IgD-negative memory B cell (primary cell): ENCODE data around the gene WARS2. TPM values are rescaled to one million over a fixed set of nuclear protein-coding genes. Genes with fewer than 3 reads are reported as not detected.
A peak's percentile ranks its signal among the peaks of the same experiment; 100 is the strongest.

Experiments
- H3K27ac Mint-ChIP-seq, 3 donors: one replicate each; pipeline ENCODE4 v1.8.0; 2020 to 2022; ENCODE audit warnings: mild to moderate bottlenecking in 3 of 3, mixed read lengths in 3 of 3, moderate library complexity in 1 of 3
- H3K27me3 Mint-ChIP-seq: one replicate; pipeline ENCODE4 v1.8.0; 2021; ENCODE audit warnings: mixed read lengths
- H3K36me3 Mint-ChIP-seq: one replicate; pipeline ENCODE4 v1.8.0; 2020; ENCODE audit warnings: mild to moderate bottlenecking, mixed read lengths
- H3K4me1 Mint-ChIP-seq, 3 donors: one replicate each; pipeline ENCODE4 v1.8.0; 2020 to 2022; ENCODE audit warnings: mixed read lengths in 3 of 3, mild to moderate bottlenecking in 1 of 3
- H3K4me3 Mint-ChIP-seq, 4 donors: one replicate each; pipeline ENCODE4 v1.8.0; 2020 to 2022; ENCODE audit warnings: mild to moderate bottlenecking in 4 of 4, mixed read lengths in 4 of 4, moderate library complexity in 3 of 4
- H3K9me3 Mint-ChIP-seq, 3 donors: one replicate each; pipeline ENCODE4 v1.8.0; 2020 to 2021; ENCODE audit warnings: mixed read lengths in 3 of 3, mild to moderate bottlenecking in 1 of 3
- polyA plus RNA-seq: library from polyadenylated mRNA; unstranded; fragments of 300-500 nt; fragmentation: Illumina TruSeq; gene quantifications from one replicate; pipeline ENCODE4 v1.2.3, GENCODE V29; 2021

WARS2 gene
- polyA plus RNA-seq, 1 donor from 2014 or later = 12.1 TPM

DNA sequence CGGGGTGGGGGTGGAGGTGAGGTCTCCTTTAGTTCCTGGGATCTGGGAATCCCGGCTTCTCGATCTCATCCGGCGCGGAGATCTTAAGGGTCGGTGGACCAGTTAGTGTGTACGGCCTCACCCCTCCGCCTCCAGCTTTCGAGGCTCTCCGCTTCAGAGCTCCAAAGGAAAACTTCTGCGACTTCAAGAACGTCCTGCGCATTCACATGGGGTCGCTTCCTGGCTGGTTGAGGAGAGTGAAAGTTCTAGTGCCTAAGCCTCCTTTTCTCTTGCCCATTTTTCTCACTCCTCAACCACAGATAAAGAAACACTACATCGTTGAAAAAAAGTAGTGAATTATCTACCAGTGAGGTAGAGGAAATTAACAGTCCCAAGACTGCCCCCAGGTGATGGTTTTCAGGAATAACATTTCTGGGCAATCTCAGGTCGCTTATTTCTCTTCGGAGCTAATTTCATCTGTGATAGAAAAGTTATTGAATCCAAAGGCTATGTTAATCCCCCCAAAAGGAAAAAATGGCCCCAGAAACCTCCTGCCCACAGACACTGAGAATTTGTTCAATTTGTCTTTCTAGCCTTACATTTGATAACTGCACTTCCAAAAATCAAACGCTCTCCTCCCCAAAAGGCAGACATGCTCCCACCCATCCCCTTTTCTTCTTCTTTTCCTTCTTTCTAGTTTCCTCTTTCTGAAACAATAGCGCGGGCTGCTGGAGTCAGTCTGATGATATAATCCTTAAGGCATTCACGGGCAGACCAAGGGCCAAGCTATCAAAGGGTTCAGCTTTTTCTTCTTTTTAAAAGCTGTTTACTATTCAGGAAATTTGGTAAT, 131.8 kb downstream of the WARS2 start:
- Mint-ChIP-seq H3K9me3 (peaks cover 0 to 8% (median 5%) of the 10 kb centered on the region in 3 donors), H3K36me3 (peaks cover 2% of the 10 kb centered on the region), H3K27me3 (peaks cover 42% of the 10 kb centered on the region), H3K4me3 (peak overlapping the region; percentile 27 to 88 (median 78)), H3K4me1 (peaks cover 5 to 7% (median 7%) of the 10 kb centered on the region in 3 donors), H3K27ac (peak overlapping the region; percentile 65 to 78 (median 69))

DNA sequence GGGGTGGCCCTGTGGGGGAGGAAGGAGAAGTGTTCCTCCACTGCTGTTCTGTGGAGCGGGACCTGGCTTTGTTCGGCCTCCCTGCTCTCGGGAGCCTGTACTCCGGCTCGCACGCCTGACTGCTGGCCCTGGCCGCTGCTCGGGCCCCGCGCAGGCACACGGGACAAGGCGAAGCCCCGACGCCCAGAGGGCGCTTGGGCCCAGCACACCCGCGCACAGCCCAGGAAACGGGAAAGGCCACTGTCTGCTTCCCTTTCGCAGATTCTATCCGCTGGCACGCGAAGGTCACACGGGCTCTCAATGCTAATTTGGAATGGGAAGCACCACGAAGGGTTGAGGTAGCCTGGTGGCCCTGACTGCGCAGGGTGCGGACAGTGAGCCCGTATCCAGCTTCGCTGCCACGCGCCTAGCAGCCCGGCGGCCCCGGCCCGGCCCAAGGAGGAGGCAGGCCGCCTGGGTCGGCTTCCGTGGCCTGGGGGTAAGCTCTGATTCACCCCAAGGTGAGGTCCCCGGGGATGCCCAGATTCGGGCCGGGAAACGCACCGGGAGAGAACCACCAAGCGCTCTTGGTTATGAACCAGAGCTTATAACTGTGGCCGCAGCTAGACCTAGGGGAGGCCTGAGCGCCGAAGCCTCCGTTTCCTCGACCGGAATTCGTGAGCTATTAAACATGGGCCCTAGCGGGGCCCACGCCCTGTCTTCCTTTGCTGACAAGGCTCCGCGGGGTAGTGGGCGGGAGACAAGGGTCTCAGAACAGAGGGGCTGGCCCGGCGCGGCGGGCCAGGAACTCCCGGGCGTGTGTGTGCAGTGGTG, 132.6 kb downstream of the WARS2 start:
- Mint-ChIP-seq H3K27me3 (peaks cover 49% of the 10 kb centered on the region), H3K9me3 (peaks cover 0 to 8% (median 5%) of the 10 kb centered on the region in 3 donors), H3K4me3 (peak overlapping the region in 3 of 4 donors; percentile 70 to 85 (median 85)), H3K36me3 (peaks cover 2% of the 10 kb centered on the region), H3K27ac (peak overlapping the region in 1 of 3 donors; percentile 65), H3K4me1 (peaks cover 5 to 7% (median 7%) of the 10 kb centered on the region in 3 donors)

DNA sequence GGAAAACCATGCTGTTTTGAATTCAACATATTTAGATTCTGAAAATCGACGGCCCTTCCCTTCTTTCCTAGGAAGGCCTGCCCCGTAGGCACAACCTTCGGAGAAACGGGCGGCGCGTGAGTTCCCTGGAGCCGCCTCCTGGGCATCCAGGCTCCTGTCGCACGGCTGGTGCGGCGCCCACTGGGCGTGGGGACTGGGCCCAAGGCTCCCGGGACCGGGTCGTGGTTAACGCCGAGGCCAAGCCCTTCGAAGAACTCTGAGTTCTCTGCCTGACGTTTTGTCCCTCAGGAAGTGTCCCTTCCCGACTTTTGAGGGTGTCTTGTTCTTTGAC, 133.1 kb downstream of the WARS2 start:
- Mint-ChIP-seq H3K27me3 (peaks cover 53% of the 10 kb centered on the region), H3K9me3 (peaks cover 0 to 8% (median 5%) of the 10 kb centered on the region in 3 donors), H3K4me3 (no peak overlapping the region), H3K4me1 (peaks cover 5 to 7% (median 7%) of the 10 kb centered on the region in 3 donors), H3K27ac (no peak overlapping the region), H3K36me3 (peaks cover 2% of the 10 kb centered on the region)

DNA sequence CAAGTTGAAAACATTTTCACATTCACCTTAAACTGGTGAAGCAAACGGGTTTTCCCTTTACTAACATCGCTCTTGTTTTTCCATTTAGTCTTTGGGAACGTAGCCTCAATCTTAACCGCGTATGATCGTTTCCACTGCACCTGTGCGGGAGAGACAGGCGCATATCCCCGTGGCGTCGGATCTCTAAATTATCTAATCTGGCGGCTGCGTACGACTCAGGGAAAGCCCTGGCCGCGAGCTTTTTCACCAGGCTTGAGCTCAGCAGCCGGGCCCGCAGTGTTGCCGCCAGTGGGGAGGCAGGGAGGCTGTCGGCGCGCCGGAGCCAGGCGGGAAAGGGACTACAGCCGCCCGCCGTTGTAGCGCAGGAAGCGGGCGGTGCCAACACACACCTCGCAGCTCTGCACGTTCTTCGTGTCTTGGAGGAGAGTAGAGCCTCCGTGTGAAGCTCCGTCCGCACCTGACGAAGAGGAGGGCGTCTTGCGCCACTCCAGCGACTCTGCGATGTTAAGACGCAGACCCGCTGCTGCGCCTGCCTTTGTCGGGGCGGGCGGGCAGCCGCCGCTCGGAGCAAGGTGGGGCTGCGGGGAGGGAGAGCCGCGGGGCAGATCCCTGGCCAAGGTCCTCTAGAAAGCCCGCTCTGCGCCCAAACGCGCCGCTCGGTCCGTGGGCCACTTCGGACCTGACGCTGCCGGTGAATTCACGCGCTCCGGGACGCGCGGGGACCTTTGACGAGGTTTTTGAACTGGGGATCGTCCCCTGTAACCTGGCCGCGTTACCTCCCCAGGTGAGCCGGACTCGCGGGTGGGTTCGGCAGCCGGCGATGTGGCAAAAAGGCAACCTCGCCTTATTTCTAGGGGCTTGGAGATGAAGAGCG, 133.8 kb downstream of the WARS2 start:
- Mint-ChIP-seq H3K9me3 (peaks cover 0 to 8% (median 5%) of the 10 kb centered on the region in 3 donors), H3K27ac (peak overlapping the region in 2 of 3 donors; percentile 73 to 82), H3K36me3 (no peaks in the 10 kb centered on the region), H3K27me3 (peaks cover 54% of the 10 kb centered on the region), H3K4me1 (peaks cover 5 to 7% (median 7%) of the 10 kb centered on the region in 3 donors), H3K4me3 (peak overlapping the region in 1 of 4 donors; percentile 63)

DNA sequence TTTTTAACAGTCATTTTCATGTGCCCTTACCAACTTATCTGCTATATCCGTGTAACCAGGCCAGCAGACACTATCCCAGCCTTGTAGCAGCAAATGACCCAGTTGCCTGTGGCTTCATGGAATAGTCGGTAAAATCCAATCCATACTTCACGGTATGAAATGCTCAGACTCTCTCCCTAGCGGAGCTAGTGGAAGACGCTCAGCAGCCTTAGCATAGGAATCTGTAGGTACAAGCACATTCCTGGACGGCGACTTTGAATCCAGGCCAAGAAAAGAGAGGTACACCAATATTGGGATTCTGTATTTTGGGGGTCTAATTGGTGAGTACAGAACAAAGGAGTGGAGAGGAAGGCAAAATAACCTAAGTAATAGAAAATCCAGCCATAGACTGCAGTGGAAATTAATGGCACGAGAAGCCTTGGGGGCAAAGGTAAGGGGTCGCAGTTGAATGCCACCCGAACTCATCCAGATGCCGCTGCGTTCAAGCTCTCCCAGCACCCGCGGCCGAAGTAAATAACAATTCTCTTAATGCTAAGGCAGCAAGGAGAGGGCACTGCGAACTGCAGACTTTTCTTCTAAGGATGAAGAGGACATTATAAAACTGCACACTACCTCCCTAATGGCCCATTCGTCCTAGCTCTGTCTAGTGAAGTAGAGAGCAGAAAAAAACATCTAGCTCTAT, 134.6 kb downstream of the WARS2 start:
- H3K9me3 Mint-ChIP-seq = peaks cover 0 to 8% (median 5%) of the 10 kb centered on the region in 3 donors
- peak overlapping the region in 2 of 4 donors; percentile 34 to 63 for H3K4me3 Mint-ChIP-seq
- peaks cover 5 to 9% (median 7%) of the 10 kb centered on the region in 3 donors for H3K4me1 Mint-ChIP-seq
- no peaks in the 10 kb centered on the region for H3K36me3 Mint-ChIP-seq
- H3K27me3 Mint-ChIP-seq = peaks cover 57% of the 10 kb centered on the region
- H3K27ac Mint-ChIP-seq = peak overlapping the region; percentile 55 to 82 (median 73)

DNA sequence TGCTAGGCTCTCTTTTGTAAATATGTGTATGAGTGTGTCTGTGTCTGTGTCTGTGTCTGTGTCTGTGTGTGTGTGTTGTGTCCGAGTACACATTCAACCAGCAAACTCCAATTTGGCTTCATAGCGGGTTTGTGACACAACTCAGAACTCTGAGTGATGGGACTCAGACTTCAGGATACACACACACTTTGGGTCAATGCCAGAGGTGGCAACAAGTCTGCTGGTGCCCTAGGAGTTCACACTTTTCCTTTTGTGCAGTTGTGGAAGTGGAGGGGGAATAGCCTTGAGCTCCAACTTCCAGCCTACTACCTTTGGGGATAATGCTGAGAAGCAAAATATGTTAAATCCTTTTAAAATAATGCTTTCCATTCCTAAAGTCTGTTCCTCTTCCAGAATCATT, 135.7 kb downstream of the WARS2 start:
- Mint-ChIP-seq H3K36me3 (no peaks in the 10 kb centered on the region), H3K9me3 (peaks cover 0 to 8% (median 5%) of the 10 kb centered on the region in 3 donors), H3K4me1 (peaks cover 7 to 12% (median 9%) of the 10 kb centered on the region in 3 donors), H3K4me3 (no peak overlapping the region), H3K27me3 (peaks cover 66% of the 10 kb centered on the region), H3K27ac (no peak overlapping the region)

DNA sequence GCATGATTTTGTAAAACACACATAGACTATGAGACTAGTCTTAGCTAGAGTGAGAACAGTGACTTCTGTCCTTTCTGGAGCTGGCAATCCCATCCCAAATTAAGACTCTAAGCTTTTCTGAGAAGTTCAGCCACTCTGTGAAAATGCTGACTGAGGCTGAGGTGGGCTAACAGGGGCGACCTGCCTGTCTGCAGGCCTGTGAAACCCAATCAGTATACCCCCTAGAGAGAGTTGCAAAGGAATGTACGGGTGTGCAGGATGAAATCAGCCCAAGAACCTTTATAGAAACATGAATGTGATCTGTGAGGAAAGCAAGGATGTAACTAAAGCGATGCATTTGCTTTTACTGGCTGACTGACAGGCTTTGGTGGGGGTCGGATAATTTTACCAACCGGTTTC, 136.3 kb downstream of the WARS2 start:
- H3K9me3 Mint-ChIP-seq = peaks cover 0 to 8% (median 5%) of the 10 kb centered on the region in 3 donors
- no peak overlapping the region for H3K4me3 Mint-ChIP-seq
- H3K4me1 Mint-ChIP-seq = peaks cover 7 to 12% (median 9%) of the 10 kb centered on the region in 3 donors
- H3K27me3 Mint-ChIP-seq = peaks cover 69% of the 10 kb centered on the region
- H3K36me3 Mint-ChIP-seq = no peaks in the 10 kb centered on the region
- H3K27ac Mint-ChIP-seq = peak overlapping the region in 1 of 3 donors; percentile 5

DNA sequence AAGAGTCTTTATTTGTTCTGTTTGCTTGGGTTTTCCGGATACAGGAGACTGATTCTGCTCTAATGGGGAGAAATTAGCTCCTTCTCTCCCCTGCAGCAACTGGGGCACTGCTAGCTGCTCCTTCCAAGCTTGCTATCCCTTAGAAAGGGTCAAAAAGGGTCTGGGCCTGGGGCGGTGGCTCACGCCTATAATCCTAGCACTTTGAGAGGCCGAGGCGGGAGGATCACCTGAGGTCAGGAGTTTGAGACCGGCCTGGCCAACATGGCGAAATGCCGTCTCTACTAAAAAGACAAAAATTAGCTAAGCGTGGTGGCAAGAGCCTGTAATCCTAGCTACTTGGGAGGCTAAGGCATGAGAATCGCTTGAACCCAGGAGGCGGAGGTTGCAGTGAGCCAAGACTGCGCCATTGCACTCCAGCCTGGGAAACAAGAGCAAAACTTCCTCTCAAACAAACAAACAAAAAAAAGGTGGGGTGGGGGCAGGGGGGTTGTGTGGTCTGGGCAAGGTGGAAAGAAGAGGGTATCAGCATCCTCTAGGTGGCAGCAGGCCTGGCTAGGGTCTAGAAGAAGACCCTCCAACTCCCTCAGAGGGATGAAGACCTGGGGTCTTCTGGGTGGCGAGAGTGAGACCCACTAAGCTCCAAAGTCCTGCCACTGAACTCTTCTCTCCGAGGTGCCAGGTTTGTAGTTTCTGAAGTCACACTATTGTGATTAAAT, 136.9 kb downstream of the WARS2 start:
- H3K27me3 Mint-ChIP-seq = peaks cover 68% of the 10 kb centered on the region
- peak overlapping the region in 1 of 4 donors; percentile 81 for H3K4me3 Mint-ChIP-seq
- no peaks in the 10 kb centered on the region for H3K36me3 Mint-ChIP-seq
- H3K4me1 Mint-ChIP-seq = peaks cover 4 to 7% (median 6%) of the 10 kb centered on the region in 3 donors
- peaks cover 0 to 6% (median 5%) of the 10 kb centered on the region in 3 donors for H3K9me3 Mint-ChIP-seq
- peak overlapping the region in 1 of 3 donors; percentile 87 for H3K27ac Mint-ChIP-seq

DNA sequence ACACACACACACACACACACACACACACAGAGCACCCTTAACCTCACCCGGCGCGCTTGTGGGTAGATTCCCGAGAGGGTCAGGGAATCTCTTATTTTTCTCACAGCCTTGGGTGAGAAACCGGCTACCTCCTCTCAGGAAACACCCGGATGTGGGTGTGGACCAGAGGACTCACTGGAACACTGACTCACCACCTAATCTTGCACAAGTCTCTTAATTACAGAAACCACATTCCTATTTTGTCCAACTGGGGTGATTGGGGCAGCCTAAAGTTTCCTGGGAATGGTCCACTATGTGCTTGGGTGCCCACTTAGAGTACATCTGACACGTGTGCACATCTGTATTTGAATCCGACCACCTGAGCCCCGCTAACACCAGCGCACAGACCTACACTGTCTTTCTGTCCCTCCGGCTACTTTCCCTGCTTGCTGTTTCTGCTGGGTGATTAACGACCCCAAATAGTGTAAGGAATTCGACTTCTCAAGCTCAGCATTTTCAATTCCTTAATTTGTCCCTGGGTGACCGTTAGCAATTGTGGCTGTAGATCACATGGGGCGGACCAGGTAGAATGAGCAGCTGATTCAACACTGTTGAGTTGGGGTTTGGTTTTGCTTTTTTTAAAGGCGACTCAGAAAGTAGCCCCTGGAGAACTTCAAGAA, 138.3 kb downstream of the WARS2 start:
- Mint-ChIP-seq H3K36me3 (no peaks in the 10 kb centered on the region), H3K27me3 (peaks cover 72% of the 10 kb centered on the region), H3K27ac (peak overlapping the region in 2 of 3 donors; percentile 69 to 87), H3K4me1 (peaks cover 2 to 5% (median 3%) of the 10 kb centered on the region in 3 donors), H3K9me3 (peaks cover 0 to 5% (median 4%) of the 10 kb centered on the region in 3 donors), H3K4me3 (peak overlapping the region in 2 of 4 donors; percentile 2 to 68)

DNA sequence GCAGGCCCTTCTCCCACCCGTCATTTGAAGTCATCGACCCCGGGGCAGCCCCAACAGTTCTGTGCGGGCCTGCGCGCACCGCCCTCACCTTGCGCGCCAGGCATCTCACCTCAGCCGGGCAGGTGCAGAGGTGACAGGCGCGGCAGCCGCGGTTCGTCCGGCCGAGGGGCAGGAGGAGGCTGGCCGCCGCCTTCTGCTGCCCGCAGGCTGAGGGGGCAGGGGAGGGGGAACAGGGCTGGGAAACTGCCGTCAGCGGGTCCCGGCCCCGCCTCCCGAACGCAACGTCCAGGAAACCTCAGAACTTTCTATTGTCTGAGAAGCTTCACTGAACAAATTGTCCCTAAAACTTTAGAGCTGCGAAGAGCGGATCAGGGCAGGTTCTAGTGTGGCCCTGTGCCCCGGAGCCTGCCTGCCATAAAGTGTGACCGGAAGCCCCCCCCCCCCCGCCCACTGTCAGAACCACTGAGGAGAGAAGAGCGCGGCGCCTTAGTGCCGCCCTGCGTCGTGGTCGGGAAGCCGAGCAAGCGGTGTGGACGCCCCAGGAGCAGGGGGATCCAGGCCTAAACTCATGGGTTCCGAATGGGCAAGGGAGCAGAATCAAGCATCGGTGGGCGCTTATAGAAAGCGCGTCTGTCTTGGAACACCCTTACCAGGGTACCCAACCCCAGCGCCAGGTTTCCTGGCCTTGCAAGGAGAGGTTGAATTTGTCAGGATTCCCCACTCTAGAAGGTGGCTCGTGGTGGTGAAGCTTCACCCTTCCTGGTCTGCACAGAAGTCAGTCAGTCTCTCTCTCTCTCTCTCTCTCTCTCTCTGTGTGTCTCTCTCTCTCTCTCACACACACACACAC, 139.0 kb downstream of the WARS2 start:
- Mint-ChIP-seq H3K27ac (no peak overlapping the region), H3K27me3 (peaks cover 74% of the 10 kb centered on the region), H3K36me3 (no peaks in the 10 kb centered on the region), H3K4me1 (peaks cover 2 to 5% (median 3%) of the 10 kb centered on the region in 3 donors), H3K9me3 (peaks cover 0 to 5% (median 4%) of the 10 kb centered on the region in 3 donors), H3K4me3 (peak overlapping the region in 1 of 4 donors; percentile 68)

DNA sequence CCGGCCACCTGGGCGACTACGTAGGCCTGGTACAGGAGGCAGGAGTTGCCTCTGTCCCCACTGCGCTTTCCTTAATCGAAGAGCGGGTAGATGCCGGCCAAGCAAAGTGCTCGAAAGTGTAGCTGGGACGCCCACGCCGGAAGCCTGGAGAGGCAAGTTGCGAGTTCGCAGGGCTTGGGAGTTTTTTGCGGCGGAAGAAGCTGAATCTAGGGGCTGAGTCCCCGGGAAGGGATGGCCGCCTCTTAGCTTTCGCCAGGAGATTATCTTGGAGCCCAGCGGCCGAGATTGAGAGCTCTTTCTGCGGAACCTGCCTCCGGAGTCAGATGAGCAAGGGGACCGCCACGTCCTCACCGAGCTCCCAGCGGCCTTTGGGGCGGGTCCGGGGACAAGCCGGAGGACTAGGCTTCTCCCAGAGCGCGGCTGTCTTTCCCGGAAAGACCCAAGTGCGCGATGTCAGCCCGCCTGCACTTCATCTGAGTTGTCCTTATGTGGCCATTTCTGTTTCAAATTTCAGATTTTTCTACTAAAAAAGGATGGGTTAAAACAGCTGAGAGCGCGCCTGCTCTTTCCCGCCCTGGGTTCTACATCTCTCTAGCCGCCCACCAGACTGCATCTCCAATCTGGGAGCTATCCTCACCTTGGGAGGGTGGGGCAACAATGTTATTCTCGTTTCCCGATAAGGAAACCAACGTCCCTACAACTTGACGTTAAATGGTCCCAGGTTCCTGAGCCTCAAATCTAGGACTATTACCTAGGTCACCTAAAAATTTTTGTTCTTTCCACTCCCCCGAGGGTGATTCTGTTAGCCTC, 139.9 kb downstream of the WARS2 start:
- H3K9me3 Mint-ChIP-seq = peaks cover 0 to 2% (median under 1%) of the 10 kb centered on the region in 3 donors
- peak overlapping the region; percentile 43 to 85 (median 63) for H3K27ac Mint-ChIP-seq
- H3K4me1 Mint-ChIP-seq = peaks cover 0 to 5% (median 3%) of the 10 kb centered on the region in 3 donors
- H3K4me3 Mint-ChIP-seq = peak overlapping the region in 2 of 4 donors; percentile 28 to 49
- peaks cover 74% of the 10 kb centered on the region for H3K27me3 Mint-ChIP-seq
- no peaks in the 10 kb centered on the region for H3K36me3 Mint-ChIP-seq
